Measurements from ENCODE around the gene HCFC2. TPM values are rescaled to one million over a fixed set of nuclear protein-coding genes. Genes with fewer than 3 reads are reported as not detected.

The HCFC2 gene
- polyA plus RNA-seq, 1 of the 3 experiments (the other 2 are of a cell fraction): 5.2 TPM

DNA sequence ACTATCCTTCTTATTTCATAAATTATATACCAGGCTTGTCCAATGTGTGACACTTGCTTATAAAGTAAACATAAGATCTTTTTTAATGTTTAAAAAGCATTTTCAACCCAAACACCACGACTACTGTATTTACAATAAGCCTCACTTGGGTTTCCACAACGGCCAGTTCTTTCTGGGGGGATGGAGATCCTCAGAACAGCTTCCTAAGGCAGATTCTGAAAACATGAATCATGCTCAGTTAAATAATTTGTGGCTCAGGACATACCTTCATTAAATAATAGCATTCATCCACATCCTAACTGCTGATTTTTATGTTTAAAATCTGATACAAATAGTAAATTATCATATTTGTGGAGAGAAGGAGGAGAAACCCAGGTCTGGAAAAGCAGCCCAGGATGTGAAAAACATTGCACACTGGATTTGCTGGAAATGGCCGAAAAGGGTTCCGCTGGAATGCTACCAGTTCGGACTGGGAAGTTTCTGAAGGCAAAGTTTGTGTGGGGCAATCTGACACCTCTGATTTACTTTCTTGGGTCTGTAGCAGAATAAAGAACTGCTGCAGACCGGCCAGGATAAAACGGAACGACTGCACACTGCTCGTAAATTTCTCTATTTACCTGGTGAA lies 14.9 kb upstream of the HCFC2 start:
- Histone ChIP-seq H3K4me2 (peak overlapping the region; percentile 88), H3K9me3 (no peaks in the 10 kb centered on the region), H3K4me3 (ENCODE audit: low read depth in 2 of 2, low read length in 1 of 2) (peak overlapping the region; percentile 57 to 80), H3K36me3 (replicated peaks in 1 of 2; ENCODE audit: control insufficient read depth in 1 of 2, insufficient read depth in 2 of 2, low read length in 1 of 2) (no peaks in the 10 kb centered on the region), H3F3A (replicated peaks; ENCODE audit: insufficient read depth) (peaks cover 22% of the 10 kb centered on the region), H3K27me3 (ENCODE audit: insufficient read depth) (no peaks in the 10 kb centered on the region), H4K20me1 (ENCODE audit: insufficient read depth) (no peaks in the 10 kb centered on the region), H3K79me2 (ENCODE audit: insufficient read depth) (peaks cover 10% of the 10 kb centered on the region; the same call in 1 of the 2 replicates), H3K9me2 (no peaks in the 10 kb centered on the region), H3K27ac (ENCODE audit: low read depth in 2 of 2, low read length in 1 of 2) (peak overlapping the region; percentile 84 to 91), H3K4me1 (ENCODE audit: control insufficient read depth in 1 of 2, insufficient read depth in 2 of 2, low read depth in 1 of 2, low read length in 1 of 2) (peaks cover 4 to 19% of the 10 kb centered on the region in 2 experiments; a peak in 2 of 4 replicates), H3K9ac (peak overlapping the region; percentile 72), H2AFZ (ENCODE audit: low read depth) (peak overlapping the region; percentile 90)
- DNase-seq: no peak
- ChIA-PET CTCF (interaction anchor here (0.5 to 1.6 kb wide), 2 partner anchors 60 to 239 kb away, joined by 3 to 4 read pairs; no protein-coding TSS in a partner anchor), POLR2A (interaction anchor here (1.2 kb wide), 1 partner anchor 84 kb away, joined by 3 read pairs; the partner anchor contains the start of gene TDG)
- TF ChIP-seq, protein P1, sequence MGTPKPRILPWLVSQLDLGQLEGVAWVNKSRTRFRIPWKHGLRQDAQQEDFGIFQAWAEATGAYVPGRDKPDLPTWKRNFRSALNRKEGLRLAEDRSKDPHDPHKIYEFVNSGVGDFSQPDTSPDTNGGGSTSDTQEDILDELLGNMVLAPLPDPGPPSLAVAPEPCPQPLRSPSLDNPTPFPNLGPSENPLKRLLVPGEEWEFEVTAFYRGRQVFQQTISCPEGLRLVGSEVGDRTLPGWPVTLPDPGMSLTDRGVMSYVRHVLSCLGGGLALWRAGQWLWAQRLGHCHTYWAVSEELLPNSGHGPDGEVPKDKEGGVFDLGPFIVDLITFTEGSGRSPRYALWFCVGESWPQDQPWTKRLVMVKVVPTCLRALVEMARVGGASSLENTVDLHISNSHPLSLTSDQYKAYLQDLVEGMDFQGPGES (IDR thresholded peaks at IDR 0.05; ENCODE audit: low read depth, low read length): no peak
- peak; percentile 25; the same call in 1 of the 2 replicates for TF ChIP-seq POLR2AphosphoS5 (IDR thresholded peaks at IDR 0.05; ENCODE audit: low read depth, low read length)
- TF ChIP-seq SMC3 (IDR thresholded peaks at IDR 0.05; ENCODE audit: low read depth, low read length): no peak
- no peak for TF ChIP-seq NRF1 (IDR thresholded peaks at IDR 0.05; ENCODE audit: low read depth, low read length)
- TF ChIP-seq FOSL2 (IDR thresholded peaks at IDR 0.05; ENCODE audit: borderline replicate concordance, low read depth): peak; percentile 54; the same call in 1 of the 2 replicates
- peak; percentile 52 for TF ChIP-seq JUND (IDR thresholded peaks at IDR 0.05)
- TF ChIP-seq TEAD4 (IDR thresholded peaks at IDR 0.05; ENCODE audit: borderline replicate concordance, insufficient read depth): peak; percentile 38; the same call in 1 of the 2 replicates
- TF ChIP-seq NFIC (IDR thresholded peaks at IDR 0.05; ENCODE audit: borderline replicate concordance): no peak
- TF ChIP-seq YY1 (IDR thresholded peaks at IDR 0.05; ENCODE audit: low read depth): peak; percentile 64; the same call in 1 of the 2 replicates
- WGBS (ENCODE audit: low lambda C conversion rate): 22% methylated on average over 9 of the region's 9 CpGs

DNA sequence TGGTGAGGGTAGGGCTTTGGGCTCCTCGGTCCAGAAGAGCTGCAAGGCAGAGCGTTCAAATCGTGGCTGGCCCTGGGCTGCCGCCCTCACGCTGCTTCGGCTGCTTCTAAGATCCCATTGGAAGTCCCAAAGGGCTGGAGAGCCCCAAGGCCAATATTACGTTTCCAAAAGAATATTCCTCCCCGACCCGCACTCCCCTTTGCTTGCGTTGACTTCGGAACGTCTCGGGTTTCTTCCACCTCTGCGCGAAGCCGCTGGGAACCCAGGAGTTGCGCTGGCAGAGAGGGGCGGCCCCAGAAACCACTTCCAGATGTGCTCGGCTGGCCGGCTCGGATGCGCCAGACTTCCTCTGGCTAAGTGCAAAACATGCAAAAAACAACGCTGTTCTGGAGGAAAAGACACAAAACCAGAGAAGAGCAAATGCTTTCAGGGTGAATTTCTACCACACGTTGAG lies 14.4 kb upstream of the HCFC2 start, which contains the start of gene GLT8D2:
TSS of gene GLT8D2 (minus strand) at position 285 of the 454 bp plus-strand sequence. CDS start 30,539 bp downstream, outside the sequence.
- Histone ChIP-seq H3K4me2 (peak within 1 kb of the TSS; percentile 88), H3K4me1 (ENCODE audit: control insufficient read depth in 1 of 2, insufficient read depth in 2 of 2, low read depth in 1 of 2, low read length in 1 of 2) (peaks cover 4 to 24% of the 10 kb centered on the region in 2 experiments; a peak in 2 of 4 replicates), H3F3A (replicated peaks; ENCODE audit: insufficient read depth) (peaks cover 22% of the 10 kb centered on the region), H3K79me2 (ENCODE audit: insufficient read depth) (peaks cover 10% of the 10 kb centered on the region; the same call in 1 of the 2 replicates), H3K4me3 (ENCODE audit: low read depth in 2 of 2, low read length in 1 of 2) (peak within 1 kb of the TSS; percentile 57 to 80), H4K20me1 (ENCODE audit: insufficient read depth) (no peaks in the 10 kb centered on the region), H3K27me3 (ENCODE audit: insufficient read depth) (no peaks in the 10 kb centered on the region), H3K36me3 (replicated peaks in 1 of 2; ENCODE audit: control insufficient read depth in 1 of 2, insufficient read depth in 2 of 2, low read length in 1 of 2) (no peaks in the 10 kb centered on the region), H3K9me2 (no peaks in the 10 kb centered on the region), H3K9me3 (no peaks in the 10 kb centered on the region), H2AFZ (ENCODE audit: low read depth) (peak within 1 kb of the TSS; percentile 90), H3K27ac (ENCODE audit: low read depth in 2 of 2, low read length in 1 of 2) (peak within 1 kb of the TSS; percentile 84 to 91), H3K9ac (peak within 1 kb of the TSS; percentile 72)
- POLR2A ChIA-PET: interaction anchor here (1.2 kb wide), 1 partner anchor 84 kb away, joined by 3 read pairs; the partner anchor contains the start of gene TDG
- WGBS (ENCODE audit: low lambda C conversion rate): 5% methylated on average over 16 of the region's 24 CpGs
- CTCF ChIA-PET: interaction anchor here (0.5 to 1.6 kb wide), 2 partner anchors 59 to 239 kb away, joined by 3 to 4 read pairs; no protein-coding TSS in a partner anchor
- DNase-seq: peak; percentile 70
- TF ChIP-seq MXI1 (IDR thresholded peaks at IDR 0.05; ENCODE audit: low read depth, low read length) (no peak), ELF1 (IDR thresholded peaks at IDR 0.05) (no peak), MAX (IDR thresholded peaks at IDR 0.05; ENCODE audit: low read depth) (peak; percentile 26; the same call in 1 of the 2 replicates), USF1 (IDR thresholded peaks at IDR 0.05; ENCODE audit: borderline replicate concordance, low read depth) (no peak), MEF2A (IDR thresholded peaks at IDR 0.05; ENCODE audit: borderline replicate concordance, low read depth) (no peak), FOXJ3 (CRISPR knock-in tag; IDR thresholded peaks at IDR 0.05) (no peak), POLR2AphosphoS5 (IDR thresholded peaks at IDR 0.05; ENCODE audit: low read depth, low read length) (peak; percentile 30; the same call in 1 of the 2 replicates), FOSL2 (IDR thresholded peaks at IDR 0.05; ENCODE audit: borderline replicate concordance, low read depth) (no peak), REST (IDR thresholded peaks at IDR 0.05; ENCODE audit: low read depth, low read length) (no peak; the same call in 1 of the 2 replicates), TEAD4 (IDR thresholded peaks at IDR 0.05; ENCODE audit: borderline replicate concordance, insufficient read depth) (no peak), NFIC (IDR thresholded peaks at IDR 0.05; ENCODE audit: borderline replicate concordance) (no peak), SIN3A (IDR thresholded peaks at IDR 0.05; ENCODE audit: borderline replicate concordance, low read depth, low read length) (no peak)
- TF ChIP-seq, protein P2, sequence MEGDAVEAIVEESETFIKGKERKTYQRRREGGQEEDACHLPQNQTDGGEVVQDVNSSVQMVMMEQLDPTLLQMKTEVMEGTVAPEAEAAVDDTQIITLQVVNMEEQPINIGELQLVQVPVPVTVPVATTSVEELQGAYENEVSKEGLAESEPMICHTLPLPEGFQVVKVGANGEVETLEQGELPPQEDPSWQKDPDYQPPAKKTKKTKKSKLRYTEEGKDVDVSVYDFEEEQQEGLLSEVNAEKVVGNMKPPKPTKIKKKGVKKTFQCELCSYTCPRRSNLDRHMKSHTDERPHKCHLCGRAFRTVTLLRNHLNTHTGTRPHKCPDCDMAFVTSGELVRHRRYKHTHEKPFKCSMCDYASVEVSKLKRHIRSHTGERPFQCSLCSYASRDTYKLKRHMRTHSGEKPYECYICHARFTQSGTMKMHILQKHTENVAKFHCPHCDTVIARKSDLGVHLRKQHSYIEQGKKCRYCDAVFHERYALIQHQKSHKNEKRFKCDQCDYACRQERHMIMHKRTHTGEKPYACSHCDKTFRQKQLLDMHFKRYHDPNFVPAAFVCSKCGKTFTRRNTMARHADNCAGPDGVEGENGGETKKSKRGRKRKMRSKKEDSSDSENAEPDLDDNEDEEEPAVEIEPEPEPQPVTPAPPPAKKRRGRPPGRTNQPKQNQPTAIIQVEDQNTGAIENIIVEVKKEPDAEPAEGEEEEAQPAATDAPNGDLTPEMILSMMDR (IDR thresholded peaks at IDR 0.05): no peak
